AG10803 (cell line): ENCODE results near the gene LTBP1.

Experiments
- DNase-seq: peaks from one replicate; pipeline ENCODE4 v3.0.0; 2010; ENCODE audit warnings: low read depth
- H3K4me3 ChIP-seq: 2 replicates; pipeline ENCODE4 v1.5.1; 2011; ENCODE audit warnings: mild to moderate bottlenecking, low read length, control low read depth
- TF ChIP-seq, protein P1 (sequence below): conservative IDR thresholded peaks from 2 replicates; pipeline ENCODE4 v1.5.1; 2011; ENCODE audit warnings: mild to moderate bottlenecking, low read length, control low read depth, inconsistent platforms

Gene LTBP1

DNA sequence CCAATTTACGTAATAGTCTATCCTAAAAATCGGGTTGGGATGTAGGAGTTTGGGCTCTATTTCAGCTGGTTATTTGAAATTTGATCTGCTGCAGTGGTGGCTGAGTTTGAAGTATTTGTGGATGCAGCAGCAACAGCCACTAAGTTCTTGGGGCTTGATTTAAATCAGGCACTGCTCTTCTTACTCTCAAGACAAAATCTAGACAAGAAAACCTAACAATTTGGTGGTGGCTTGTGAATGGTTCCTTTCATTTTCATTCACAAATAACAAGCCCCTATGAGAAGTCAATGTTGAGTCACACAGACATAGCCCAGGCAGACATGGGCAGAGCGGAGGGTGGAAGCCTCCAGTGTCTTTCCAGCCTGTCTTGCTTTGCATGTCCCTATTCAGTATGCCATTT lies 199.3 kb downstream of the LTBP1 start:
- no peak overlapping the region for H3K4me3 ChIP-seq
- DNase-seq, result no peak
- TF ChIP-seq, protein P1, sequence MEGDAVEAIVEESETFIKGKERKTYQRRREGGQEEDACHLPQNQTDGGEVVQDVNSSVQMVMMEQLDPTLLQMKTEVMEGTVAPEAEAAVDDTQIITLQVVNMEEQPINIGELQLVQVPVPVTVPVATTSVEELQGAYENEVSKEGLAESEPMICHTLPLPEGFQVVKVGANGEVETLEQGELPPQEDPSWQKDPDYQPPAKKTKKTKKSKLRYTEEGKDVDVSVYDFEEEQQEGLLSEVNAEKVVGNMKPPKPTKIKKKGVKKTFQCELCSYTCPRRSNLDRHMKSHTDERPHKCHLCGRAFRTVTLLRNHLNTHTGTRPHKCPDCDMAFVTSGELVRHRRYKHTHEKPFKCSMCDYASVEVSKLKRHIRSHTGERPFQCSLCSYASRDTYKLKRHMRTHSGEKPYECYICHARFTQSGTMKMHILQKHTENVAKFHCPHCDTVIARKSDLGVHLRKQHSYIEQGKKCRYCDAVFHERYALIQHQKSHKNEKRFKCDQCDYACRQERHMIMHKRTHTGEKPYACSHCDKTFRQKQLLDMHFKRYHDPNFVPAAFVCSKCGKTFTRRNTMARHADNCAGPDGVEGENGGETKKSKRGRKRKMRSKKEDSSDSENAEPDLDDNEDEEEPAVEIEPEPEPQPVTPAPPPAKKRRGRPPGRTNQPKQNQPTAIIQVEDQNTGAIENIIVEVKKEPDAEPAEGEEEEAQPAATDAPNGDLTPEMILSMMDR, result no peak

- TF ChIP-seq, protein P1, result no peak
- DNase-seq, result peak; percentile 76
- no peak overlapping the region for H3K4me3 ChIP-seq
Observed at GRCh38 chr2:33153008-33153407, 206.3 kb downstream of the LTBP1 start.

DNA sequence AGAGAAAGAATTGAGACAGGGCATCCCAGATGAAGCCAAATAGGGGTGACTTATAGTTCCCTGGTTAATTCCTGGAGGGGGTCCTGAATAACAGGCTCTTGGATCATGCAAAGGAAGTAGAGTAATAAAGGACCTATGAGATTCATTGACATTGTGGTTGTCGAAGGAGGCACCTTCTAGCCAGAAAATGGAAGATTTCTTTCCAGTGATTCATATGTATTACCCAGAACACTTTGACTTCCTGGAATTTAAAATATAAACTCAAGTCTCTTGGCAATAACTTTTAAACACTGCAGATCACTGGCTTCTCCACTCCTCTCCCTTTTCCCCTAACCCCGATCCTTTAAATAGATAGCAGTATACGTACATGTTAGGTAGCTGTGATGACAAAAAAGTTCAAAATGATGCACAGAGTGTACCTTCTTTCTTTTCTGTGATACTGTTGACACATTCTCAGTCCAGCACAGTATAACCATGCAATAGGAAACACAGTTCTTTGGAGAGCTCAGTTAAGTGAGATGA lies 211.8 kb downstream of the LTBP1 start:
- peak; percentile 53 for DNase-seq
- TF ChIP-seq, protein P1, result no peak
- no peak overlapping the region for H3K4me3 ChIP-seq

DNA sequence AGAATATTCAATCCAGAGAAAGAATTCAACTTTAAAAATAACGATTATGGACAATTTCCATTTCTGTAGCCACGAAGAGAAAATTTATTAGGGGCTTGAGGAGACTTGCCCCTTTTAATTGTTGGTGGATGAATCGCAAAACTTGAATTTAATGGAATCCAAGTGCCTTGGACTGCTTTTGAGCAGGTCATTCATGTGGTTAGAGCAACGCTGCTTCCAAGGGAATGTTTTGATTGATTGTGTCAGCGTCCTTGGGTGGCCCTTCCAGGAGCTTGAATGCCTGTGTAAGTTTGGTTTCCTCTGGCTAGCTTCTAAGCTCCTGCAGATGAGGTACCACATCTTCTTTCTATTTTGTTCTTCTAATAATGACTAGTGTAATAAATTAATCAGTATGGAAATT lies 213.4 kb downstream of the LTBP1 start:
- TF ChIP-seq, protein P1, result no peak
- DNase-seq, result peak; percentile 56
- H3K4me3 ChIP-seq, result no peak overlapping the region

- H3K4me3 ChIP-seq, result no peak overlapping the region
- peak; percentile 85 for DNase-seq
- TF ChIP-seq, protein P1, result no peak
Observed at GRCh38 chr2:33166287-33166881, 219.6 kb downstream of the LTBP1 start.

GRCh38 chr2:33167622-33168245 lies 221.0 kb downstream of the LTBP1 start:
- DNase-seq, result peak; percentile 7
- TF ChIP-seq, protein P1, result no peak

DNA sequence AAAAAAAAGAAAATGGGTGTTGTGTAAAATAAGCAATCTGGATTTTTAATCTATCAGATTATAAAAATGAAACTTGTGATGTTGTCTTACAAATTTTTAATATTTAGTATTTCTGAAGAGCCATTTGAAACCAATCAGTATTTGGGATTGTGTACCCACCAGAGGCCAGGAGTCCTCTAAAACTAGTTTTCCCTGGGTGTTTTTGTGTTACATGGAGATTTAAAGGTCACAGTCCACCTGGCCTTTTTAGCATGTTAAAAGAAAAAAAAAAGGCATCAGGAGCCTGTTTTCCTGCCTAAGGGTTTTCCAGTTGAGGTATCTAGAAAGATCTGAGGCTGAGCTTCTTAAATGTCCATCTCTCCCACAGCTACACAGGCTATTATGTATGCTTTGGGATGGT lies 221.7 kb downstream of the LTBP1 start:
- TF ChIP-seq, protein P1, result no peak
- DNase-seq, result no peak
- no peak overlapping the region for H3K4me3 ChIP-seq

More at GRCh38 chr2:33167622-33168245, 221.0 kb downstream of the LTBP1 start:
- H3K4me3 ChIP-seq, result no peak overlapping the region
